GM18502 (cell line): ENCODE results near the gene HMCN2.

Experiments
- ATAC-seq: cut with Tn5 transposase; IDR thresholded peaks from one replicate; pipeline ENCODE4 v1.9.1; 2021; ENCODE audit warnings: mild to moderate bottlenecking; ENCODE audit not compliant: unreplicated experiment, poor library complexity

The HMCN2 gene

DNA sequence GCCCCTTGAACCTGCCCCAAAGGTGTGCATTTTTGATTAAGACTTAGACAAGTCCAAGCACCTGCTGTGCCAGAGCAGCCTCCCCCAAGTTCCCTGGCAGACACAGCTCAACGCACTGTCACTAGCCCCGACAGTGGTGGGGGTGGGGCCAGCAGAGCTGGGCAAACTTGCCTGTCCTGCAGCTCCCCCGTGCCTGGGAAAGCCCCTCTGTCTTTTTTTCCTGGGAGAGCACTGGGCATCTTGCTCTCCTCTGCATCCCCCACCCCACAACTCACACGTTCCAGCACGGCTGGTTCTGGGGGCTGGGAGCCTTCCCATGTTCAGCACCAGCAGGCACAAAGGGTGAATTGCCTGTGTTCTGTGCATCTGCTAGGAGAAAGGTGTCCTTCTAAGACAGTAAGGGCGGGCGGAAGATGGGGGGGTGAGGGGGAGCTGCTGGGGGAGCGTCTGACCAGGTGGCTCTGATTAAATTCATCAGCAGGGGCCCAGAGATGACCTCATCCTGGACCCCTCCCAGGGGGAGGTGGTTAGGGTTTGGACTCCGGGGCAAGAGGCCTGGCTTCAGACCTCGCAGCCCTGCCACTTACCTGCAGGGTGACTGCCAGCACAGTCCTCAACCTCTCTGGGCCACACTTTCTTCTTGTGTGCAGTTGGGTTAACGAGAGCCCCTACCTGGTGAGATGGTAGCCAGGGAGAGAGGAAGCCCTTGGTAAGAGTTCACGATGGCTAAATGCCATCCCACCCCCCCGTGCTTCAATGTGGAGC is 23.5 kb downstream of the HMCN2 start:
- no peak for ATAC-seq

DNA sequence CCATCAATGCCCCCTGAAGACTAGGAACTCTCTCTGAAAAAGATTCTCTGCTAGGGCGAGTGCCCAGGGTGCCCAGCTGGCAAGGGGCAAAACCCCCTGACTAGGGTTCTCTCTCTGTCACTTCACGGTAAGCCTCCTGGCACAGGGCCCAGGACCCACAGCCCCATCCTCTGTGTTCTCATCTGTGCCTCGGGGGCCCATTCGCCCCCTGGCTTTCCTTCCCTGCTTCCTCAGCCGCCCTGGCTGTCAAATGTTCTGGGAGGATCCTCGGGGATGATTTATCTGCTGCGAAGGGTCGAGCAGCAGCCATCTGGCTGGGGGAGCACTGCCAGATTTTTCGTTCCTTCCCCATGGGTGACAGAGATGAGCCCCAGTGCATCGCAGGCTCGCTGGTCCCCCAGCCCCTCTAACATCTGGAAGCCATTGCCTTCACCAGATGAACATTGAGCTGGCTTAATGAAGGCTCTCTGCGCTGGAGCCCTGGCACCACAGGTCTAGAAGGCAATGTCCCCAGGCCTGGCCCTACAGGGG is 24.2 kb downstream of the HMCN2 start:
- no peak for ATAC-seq

DNA sequence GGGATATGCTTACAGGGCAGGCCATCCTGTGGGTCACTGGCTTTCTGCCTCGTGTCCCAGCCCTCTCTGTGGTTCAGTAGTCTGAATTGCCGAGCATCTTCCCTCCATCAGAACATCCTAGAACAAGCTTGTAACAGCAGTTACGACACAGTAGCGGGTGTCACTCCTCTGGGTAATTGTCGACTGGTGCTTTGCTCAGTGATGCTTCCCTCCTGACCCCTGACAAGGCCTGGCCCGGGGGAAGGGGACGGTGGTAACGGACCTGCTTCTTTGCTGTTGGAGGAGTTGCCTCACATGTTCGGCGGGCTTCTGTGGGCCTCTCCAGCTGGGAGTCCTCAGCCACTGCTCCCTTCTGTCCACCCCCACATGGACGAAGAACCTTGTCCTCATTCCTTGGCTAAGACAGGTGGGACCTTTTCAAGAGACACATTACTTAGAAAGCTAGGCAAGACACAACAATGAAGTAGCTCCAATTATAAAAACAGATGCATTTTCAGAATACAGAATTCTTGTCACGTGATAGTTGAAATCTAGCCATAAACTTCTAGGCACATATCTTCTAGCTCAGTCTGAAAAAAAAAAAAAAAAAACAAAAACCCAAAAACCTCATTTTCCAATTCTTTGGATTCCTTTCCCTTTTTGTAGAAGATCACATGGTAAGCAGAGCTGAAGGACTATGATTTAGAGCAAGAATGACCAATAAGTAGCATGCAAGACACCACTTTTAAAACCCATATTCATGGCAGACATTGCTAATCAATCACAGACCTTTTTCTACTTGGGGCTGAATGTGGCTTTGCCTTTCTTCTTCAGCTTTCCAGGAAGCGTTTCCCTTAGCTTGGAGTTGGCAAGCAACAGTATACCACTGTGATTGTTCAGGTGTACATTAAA is 25.0 kb downstream of the HMCN2 start:
- no peak for ATAC-seq

DNA sequence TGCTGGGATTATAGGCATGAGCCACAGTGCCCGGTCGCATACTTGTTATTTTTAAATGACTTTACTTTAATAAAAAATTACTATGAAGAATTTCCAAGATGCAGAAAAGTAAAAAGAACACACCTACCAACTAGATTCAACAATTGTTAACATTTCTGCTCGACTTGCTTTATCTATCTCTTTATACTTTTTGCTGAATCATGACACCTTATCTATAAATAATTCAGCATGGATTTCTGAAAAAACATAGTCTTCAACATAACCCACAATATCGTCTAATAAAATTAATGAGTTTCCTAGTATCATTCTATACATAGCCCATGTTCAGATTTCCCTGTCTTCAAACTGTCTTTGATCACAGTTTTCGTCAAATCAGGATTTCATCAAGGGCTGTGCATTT is 25.9 kb downstream of the HMCN2 start:
- ATAC-seq = no peak

DNA sequence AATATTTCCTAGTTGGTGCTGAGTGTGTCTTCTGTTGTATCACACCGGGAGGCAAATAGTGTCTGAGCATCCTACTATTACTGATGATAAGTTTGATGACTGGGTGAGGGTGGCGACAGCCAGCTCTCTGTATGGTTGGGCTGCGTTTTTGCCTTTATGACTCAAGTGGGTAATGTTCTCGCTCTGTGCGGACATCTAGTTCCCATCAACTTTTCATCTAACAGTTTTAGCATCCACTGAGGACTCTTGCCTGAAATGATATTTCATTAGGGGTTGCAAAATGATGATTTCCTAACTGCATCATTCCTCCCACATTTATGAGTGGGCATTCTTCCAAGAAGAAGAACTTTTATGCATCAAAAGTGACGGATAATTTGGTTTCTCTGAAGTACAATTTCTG is 26.5 kb downstream of the HMCN2 start:
- no peak for ATAC-seq

DNA sequence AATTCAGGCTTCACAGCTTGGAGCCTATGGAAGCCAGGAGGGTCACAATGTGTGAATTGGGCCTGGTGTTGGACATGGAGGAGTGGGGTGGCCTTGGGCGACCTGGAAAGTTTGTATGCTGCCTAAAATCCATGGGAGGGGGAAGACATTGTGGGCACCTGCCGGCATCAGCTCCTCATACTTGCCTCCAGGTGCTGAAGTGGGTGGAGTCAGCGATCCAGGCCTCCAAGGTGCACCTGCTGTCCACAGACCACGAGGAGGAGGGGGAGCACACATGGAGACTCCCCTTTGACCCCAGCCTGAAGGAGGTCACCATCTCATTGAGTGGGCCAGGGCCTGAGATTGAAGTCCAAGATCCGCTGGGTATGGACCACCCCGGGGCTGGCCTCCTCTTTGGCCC is 29.1 kb downstream of the HMCN2 start:
- no peak for ATAC-seq

DNA sequence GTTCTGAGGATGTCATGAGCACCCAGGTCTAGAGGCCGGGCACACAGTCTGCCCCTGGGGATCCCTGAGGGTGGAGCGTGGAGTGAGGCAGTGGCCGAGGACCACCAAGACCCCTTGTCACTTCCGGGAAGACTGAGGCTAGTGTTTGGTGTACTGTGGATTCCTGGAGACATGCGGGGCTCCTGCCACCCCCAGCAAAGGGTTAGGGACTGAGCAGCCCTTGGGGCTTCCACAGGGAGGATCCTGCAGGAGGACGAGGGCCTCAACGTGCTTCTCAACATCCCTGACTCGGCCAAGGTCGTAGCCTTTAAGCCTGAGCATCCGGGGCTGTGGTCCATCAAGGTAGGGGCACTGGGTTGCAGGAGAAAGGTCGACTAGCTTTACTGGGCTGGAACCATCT is 29.9 kb downstream of the HMCN2 start:
- ATAC-seq = no peak

DNA sequence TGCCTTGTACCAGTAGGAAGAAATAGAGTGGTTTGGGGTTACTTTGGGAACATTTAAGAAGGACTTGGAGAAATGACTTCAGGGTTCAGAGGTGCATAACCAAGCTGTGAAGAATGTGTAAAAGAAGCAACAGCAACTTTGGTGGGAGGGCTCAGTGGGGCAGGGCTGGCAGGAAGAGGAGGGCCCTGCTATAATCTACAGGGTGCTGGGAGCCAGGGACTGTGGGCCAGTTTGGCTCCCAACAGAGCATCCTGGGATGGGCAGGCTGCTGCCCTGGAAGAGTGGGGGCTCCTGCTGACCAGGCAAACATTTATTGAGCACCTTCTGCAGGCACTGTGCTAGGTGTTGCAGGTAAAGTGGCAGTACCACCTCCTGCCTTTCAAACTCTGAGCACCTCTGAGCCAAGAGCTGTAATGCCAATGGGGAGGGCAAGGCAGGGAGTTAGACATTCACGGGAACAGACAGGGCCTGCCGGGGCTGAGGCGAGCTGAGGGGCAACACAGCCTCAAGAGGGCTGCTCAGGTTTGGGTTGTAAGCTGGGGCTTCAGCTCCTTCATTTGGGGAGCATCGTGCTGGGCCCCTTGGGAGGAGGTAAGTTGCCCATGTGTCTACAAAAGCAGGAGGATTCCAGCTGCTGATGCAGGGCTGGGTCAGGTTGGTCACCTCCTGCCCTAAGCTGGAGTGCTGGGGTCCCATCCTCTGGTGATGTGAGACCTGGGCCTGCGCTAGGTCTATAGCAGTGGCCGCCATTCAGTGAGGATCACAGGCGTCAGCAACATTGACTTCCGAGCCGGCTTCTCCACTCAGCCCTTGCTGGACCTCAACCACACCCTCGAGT is 30.6 kb downstream of the HMCN2 start:
- no peak for ATAC-seq

DNA sequence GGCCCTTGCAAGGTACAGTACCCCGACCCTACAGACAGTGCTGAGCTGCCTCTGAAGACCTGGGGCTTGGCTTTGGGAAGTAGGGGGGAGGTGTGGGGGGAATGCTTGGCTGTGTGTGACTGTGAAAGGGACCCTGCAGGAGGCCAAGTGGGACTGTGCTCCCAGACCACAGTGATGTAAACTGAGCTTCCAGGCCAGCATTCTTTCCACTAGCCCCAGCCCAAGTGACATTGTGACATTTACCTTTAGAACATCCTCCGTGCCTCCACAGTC is 31.2 kb downstream of the HMCN2 start:
- no peak for ATAC-seq

DNA sequence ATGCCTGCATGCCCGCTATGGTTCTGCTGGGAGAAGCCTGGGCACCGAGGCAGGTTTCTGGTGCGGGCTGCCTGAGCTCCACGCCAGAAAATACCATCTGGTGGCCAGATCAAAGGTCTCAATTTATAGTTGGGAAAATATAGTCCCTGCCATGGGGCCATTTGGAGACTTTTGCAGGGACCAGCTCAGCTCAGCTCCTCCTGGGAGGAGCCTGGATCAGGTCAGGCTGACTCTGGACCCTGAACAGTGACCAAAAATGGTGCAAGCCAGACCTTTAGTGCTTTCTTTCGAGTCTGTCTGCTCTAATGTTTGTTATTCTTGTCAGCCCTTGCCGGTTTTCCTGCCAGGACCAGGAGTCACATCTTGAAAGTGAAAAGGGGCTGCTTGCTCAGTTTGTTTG is 31.8 kb downstream of the HMCN2 start:
- no peak for ATAC-seq

DNA sequence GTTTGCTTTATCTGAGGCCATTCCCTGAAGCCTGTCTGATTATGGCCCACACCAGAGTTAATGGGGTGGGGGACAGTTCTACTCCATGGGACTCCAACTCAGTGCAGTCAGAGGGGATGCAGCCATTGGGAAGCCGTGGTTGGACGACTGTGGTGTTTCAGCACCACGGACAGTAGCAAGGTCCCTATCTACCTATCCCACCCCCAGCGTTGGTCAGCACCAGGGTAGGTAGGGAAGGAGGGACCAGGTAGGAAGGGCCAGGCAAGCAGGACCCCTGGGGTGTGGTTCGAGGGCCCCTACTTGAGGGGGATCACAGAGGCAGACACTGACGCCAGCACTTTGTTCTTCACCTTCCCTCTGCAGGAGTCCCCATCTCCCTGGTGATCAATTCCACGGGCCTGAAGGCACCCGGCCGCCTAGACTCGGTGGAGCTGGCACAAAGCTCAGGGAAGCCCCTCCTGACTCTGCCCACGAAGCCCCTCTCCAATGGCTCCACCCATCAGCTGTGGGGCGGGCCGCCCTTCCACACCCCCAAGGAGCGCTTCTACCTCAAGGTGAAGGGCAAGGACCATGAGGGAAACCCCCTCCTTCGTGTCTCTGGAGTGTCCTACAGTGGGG is 33.2 kb downstream of the HMCN2 start:
- no peak for ATAC-seq

DNA sequence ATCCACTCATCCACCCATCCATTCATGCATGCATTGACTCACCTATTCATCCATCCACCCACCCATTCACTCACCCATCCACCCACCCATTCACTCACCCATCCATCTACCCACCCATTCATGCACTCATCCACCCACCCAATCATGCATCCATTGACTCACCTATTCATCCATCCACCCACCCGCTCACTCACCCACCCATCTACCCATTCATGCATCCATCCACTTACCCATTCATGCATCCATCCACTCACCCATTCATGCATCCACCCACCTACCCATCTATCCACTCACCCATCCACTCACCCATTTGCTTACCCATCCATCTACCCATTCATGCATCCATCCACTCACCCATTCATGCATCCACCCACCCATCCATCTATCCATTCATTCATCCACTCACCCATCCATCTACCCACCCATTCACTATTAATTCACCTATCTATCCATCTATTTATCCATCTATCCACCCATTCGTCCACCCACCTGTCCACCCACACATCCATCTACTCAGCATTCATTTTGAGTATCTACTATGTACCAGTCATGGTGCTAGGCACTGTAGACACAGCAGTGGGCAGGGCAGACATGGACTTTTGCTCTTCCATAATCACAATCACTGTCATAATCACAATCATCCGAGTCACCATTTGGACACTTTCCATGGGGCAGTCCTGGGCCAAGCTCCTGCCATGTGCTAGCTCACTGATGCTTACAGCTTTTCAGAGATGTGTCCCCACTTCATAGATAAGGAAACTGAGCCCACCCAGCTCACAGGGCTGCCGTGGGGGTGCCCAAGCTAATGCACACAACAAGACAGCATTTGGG is 34.4 kb downstream of the HMCN2 start:
- ATAC-seq = no peak

DNA sequence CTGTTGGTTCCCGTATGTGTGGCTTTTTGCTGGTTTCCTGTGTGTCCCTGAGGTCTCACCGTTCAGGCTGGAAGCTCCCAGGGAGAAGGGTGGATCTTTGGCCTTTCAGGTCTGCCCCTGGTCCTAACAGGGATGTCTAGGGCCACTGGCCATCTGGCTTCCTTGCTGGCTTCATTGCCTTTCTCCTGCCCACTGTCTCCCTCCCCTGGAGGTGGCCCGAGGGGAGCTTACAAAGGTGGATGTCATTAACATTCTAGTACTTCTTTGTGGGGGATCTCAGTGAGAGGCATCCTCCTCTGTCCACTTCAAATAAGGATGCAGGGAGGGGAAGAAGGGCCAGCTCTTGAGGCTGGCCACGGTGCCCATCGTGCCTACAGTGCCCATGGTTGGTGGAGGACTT is 35.2 kb downstream of the HMCN2 start:
- ATAC-seq = no peak

DNA sequence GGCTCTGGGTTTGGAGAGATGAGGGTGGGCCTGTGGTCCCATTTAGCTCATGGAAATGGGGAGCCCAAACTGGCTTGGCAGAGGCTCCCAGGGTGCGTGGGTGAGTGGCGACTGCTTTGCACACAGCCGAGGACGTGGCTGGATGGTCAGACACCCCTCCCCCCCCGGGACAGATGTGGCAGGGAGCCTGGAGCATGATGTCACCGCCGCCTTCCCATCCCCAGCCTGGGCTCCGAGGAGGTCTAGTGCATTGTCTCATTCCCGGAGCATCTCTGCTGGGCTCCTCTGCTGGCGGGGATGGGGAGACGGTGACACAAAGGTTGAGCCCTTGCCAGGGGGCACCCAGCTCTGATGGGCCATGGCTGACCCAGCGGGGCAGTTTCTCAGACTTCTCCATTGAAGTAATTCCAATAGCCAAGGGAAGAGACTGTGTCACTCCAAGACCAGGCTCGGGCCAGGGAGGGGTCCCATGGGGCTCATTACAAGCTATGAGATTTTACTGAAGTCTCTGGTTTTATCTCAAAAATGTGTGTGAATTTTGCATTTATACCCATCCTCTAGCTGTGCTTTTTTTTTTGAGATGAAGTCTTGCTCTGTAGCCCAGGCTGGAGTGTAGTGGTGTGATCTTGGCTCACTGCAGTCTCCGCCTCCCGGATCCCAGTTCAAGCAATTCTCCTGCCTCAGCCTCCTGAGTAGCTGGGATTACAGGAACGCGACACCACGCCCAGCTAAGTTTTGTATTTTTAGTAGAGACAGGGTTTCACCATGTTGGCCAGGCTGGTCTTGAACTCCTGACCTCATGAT is 36.1 kb downstream of the HMCN2 start:
- ATAC-seq = no peak

DNA sequence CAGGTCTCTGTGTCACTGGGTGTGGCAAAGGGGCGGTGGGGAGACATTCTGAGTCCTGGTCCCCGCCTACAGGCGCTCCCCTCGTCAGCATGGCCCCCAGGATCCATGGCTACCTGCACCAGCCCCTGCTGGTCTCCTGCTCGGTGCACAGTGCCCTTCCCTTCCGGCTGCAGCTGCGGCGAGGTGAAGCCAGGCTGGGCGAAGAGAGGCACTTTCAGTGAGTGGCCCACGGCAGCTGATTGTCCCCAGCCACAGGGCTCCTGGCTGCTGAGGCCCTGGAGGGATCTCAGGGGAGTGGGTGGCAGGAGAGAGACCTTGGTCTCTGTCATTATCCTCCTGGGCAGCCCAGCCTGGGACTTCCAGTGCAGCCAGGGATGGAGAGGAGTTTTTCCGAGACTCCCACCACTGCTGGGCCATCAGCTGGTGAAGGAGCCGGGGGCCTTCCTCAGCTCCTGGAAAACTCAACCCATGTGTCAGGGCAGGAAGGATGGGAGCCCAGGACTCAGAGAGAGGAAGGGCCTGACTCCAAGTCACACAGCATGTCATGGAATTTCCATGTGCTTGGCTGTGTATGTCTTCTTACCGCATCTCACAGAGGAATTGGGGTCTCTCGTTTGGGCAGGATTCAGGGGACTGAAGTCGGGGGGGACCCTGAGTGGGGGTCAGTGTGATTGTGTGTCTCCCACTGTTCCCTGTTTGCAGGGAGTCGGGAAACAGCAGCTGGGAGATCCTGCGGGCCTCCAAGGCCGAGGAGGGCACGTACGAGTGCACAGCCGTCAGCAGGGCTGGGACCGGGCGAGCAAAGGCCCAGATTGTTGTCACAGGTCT is 37.4 kb downstream of the HMCN2 start:
- ATAC-seq = no peak

DNA sequence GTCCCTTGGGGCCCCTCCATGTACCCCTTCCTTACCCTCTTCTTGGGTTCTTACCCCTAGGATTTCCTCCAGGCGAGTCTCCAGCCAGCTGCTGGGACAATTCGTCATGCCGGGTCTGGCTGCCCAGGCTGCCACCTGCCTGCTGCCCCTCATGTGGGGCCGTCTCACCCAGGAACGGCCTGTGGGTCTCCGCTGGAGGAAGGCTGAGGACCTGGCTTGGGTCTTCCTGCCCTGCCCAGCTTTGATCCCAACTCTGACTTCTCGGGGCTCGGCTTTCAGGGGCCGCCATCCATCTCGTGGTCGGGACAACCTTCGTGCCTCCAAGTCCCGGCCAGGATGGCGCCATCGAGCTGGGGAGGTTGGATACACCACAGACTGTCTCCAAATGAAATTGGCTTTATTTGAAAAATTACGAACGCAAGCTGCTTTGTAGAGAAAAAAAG is 38.1 kb downstream of the HMCN2 start:
- ATAC-seq = no peak

DNA sequence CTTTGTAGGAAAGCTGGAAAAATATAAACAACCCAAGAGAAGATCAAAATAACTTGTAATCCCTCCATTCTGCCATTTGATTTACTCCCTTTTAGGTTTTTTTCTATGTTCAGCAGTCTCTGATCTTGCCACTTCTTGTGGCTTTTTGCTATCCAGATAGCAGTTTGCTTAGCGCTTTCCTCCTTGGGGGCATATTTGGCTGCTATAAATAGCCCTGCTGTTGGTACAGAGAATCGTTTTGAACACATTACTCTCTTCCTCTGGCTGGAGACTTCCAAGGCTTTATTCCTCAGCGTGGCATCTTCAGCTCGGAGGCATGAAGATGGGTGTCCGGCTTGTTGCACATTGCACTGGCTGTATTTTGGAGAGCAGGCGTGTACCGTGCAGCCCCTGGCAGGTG is 38.6 kb downstream of the HMCN2 start:
- no peak for ATAC-seq

DNA sequence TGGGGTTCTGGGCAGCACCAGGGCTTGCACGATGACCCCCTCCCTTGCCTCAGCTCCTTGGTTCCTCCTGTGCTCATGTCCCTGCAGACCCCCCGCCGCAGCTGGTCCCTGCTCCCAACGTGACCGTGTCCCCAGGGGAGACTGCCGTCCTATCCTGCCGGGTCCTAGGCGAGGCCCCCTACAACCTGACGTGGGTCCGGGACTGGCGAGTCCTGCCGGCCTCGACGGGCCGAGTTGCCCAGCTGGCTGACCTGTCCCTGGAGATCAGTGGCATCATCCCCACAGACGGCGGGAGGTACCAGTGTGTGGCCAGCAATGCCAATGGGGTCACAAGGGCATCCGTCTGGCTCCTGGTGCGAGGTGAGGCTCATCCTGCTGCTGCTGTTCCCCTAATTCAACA is 39.1 kb downstream of the HMCN2 start:
- no peak for ATAC-seq
